ENCODE data around the gene CD248. TPM values are rescaled to one million over a fixed set of nuclear protein-coding genes. Genes with fewer than 3 reads are reported as not detected.
A peak's percentile ranks its signal among the peaks of the same experiment; 100 is the strongest.
"Not testable (repeated sequence)": the region's sequence is repeated elsewhere in the genome, so short reads cannot be mapped to it uniquely, and the experiment has no call there.

The CD248 gene
- total RNA-seq, 1 donor from 2014 or later: 26.7 TPM

DNA sequence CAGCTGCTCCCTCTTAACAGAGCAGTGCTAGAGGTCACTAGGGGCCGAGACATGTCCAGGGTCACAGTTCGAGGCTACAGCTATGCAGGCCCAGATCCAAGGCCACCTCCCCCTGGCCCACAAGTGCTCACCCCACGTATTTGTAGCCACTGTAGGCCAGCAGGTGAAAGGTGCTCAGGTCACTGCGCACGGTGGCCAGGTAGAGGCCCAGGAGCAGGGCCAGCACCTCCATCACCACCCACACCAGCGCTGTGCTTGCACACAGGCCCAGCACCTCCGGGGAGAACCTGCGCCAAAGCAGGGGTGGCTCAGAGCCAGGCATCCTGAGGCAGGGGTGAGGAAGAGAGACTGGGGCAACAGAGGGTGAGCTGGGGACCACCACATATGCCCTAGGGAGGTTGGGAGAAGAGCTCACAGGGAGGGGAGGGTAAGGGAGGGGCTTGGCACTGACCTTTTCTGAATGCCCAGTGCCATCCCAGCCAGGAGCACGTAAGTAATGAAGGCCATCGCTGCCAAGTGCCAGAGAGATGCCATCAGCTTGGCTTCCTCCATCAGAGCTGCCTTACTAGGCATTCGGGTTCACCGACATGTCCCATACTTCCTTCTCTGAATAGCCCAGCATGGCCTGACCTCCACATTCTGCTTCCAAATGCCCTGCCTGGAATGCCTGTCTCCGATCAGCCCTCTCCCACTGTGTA lies 31.4 kb downstream of the CD248 start:
- intact Hi-C loops (cut with DNase I): no loop called here
- DNase-seq (ENCODE audit: missing footprints) (no peak), ATAC-seq (no peak)

DNA sequence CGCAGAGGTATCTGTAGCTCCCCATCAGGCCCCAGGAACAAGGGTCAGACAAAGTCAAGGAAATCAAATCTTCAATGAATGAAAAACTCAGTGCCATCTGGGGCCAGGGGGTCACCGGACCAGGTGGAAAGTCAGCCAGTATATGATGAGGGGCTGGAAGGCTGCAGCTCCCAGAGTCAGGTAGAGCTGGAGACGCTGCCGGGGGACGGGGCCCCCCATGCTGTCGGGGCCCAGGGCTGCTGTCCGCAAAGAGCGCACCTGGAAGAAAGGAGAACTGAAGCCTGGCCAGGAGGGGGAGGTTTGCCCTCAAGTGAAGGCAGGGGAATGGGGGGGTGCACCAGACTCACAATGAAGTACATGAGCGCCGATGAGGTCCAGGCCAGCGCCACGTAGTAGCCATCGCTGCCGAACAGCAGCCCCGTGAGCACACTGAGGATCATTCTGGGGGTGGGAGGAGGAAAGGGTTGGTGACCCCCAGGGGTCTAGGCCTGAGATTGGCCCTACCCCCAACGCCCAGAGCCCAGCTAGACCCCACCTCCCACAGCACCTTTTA lies 32.2 kb downstream of the CD248 start:
- intact Hi-C loops (cut with DNase I): no loop called here
- ATAC-seq (no peak), DNase-seq (ENCODE audit: missing footprints) (no peak)

DNA sequence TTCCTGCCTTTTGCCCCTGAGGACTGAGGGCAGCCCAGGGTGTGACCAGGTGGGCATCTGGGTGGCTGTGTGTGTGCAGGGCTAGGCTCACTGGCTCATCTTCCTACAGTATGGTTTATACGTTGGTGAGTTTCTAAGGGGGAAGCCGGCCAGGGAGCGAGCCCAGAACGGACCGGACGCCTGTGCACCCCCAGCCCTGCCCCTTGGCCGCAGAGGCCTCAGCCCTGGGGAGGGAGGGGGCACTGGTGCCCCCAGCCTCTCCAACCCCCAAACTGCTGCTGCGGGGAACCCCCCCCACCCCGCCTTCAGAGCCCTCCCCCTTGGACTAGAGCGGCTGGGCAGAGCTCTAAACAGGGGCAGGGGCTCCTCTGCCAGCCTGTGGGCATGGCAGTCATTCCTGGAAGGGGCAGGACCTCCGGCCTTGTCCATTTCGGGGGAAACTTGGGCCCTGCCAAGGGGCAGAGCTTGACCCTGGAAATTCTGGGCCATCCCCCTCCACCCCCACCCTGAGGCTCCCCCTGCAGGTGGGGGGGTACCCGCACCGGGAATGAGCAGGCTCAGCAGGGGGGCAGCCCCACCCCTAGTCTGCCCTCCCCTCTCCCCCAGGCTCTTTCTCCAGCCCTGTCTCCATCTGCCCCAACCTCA lies 33.3 kb downstream of the CD248 start:
- DNase-seq (ENCODE audit: missing footprints): no peak

DNA sequence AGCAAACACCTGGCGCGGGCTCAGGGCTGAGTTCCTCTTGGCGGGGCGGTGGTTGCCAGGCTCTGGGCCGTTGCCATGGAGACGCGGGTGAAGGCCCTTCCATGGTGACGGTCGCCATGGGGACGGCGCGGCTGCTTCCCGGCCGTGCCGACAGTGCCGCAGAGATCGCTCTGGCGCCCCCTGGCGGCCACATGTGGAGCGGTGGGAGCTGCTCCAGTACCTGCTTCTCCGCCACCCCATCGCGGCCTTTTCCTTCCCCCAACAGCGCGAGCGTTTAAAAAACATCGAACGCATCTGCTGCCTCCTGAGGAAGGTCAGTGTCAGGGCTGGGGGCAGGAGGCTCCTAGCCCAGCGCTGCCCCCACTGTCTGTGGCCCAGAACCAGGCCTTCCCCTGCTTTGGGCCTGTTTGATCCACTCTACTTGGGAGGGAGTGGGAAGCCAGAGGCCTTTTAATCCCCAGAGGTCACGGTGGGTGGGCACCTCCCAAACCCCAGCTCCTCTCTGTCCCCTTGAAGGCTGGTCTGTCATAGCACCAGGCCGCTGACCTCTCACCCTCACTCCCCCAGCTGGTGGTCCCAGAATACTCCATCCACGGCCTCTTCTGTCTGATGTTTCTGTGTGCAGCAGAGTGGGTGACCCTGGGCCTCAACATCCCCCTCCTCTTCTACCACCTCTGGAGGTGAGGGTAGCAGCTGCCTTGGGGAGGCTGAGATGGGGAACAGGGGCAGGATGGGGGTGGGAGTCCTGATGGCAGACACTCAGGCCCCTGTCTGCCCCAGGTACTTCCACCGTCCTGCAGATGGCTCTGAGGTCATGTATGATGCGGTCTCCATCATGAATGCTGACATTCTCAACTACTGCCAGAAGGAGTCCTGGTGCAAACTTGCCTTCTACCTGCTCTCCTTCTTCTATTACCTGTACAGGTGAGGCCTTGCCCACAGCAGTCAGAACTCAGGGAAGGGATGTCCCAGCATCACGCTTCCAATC lies 34.1 kb downstream of the CD248 start:
- ATAC-seq (peak; percentile 84), DNase-seq (ENCODE audit: missing footprints) (peak; percentile 99)
- intact Hi-C loops (cut with DNase I): loop anchor here (1.0 kb wide), 1 partner anchor 60 kb away; no protein-coding TSS in a partner anchor

More for the DNA sequence above, 33.3 kb downstream of the CD248 start:
- no peak for ATAC-seq
- intact Hi-C loops (cut with DNase I): no loop called here

DNA sequence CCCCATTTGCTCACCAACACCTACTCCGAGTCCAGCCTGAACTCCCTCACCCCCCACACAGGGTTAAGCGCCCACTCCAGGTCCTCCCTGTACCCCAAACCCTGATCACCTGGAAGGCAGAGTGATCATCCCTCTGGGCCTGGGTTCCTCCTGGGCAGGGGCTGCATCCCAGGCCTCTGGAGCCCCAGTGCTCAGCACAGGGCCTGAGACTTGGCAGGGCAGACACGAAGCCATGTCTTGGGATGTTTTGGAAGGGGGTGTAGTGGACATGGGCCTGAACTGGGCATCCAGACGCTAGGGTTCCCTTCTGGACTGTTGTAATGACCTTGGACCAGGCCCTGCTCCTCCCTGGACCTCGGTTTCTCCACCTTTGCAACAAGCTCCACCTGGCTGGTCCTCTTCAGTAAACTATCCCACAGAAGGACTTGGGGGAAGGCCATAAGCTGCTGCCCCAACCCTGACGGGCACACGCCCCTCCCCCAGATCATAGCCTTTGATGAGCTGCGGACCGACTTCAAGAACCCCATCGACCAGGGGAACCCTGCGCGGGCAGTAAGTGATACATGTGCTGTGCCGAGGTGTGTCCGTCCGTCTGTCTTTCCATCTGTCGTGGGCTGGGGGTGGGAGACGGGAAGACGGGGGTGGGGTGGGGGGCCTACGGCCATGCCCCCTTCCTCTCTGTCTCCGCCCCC lies 34.9 kb downstream of the CD248 start:
- DNase-seq (ENCODE audit: missing footprints) (no peak), ATAC-seq (no peak)
- intact Hi-C loops (cut with DNase I): loop anchor here (1.0 kb wide), 1 partner anchor 60 kb away; no protein-coding TSS in a partner anchor

DNA sequence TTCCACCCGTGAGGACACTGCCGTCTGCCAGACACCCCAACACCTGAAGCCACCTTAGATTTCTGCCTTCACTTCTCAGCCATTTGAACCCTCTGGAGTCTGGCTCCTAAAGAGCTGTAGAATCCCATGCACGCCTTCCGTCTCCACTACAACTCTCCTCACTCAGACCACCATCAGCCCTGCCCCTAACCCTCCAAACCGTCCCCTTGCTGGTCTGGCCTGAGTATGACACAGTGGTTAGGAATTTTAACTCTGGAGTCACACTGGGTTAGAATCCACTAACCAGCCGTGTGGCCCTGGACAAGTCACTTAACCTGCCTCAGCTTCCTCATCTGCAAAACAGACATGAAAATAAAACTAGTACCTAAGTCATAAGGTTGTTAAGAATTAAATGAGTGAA lies 35.8 kb downstream of the CD248 start:
- ATAC-seq: no peak
- DNase-seq (ENCODE audit: missing footprints): no peak
- intact Hi-C loops (cut with DNase I): no loop called here

DNA sequence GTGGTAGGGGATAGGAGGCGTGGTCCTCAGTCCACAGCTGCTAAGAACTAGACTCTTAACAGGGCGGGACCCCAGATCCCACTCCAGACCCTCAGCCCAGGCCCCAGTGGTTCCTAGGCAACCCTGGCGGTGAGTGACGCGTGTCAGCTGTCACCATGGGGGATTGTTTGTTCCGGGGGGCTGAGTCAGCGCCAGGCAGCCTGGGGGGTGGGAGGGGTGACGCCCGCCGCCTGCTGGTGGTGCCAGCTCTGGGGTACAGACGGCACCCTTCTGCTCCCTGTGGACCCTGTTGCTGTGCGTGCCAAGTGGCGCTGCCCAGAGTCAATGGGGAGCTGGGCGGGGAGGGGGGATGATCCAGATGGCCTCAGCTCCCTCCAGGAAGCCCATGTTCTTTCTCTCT lies 36.4 kb downstream of the CD248 start:
- intact Hi-C loops (cut with DNase I): no loop called here
- ATAC-seq (no peak), DNase-seq (ENCODE audit: missing footprints) (no peak)

DNA sequence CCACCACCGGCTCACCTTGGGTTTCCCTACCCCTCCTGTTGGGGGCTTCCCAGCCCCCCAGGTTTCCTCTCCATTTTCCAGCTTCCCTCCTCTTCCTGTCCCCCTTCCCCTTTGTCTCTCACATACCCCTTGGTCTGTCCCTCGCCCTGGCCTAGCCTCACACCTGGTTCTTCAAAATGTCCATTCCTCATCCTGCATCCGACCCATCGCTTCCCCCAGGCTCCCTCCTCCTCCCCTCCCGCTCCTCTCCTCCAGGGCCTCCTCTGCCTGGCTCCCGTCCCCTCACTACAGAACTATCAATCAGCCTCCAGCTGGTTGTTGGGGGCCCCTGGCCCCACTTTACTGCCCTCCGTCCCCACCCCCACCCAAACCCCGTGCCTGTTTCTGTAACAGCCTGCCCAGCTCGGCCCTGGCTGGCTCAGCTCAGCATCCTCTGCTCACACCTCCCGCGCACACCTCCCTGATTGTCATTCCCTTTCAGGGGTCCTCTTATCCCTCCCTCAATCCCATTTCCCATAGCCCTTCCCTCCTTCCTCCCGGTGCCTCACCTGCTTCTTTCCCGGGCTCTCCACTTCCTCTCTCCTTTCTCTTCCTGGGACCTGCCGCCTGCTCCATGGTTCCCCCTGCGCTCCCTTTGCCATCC lies 37.6 kb downstream of the CD248 start:
- DNase-seq (ENCODE audit: missing footprints) (no peak), ATAC-seq (no peak)
- intact Hi-C loops (cut with DNase I): no loop called here

DNA sequence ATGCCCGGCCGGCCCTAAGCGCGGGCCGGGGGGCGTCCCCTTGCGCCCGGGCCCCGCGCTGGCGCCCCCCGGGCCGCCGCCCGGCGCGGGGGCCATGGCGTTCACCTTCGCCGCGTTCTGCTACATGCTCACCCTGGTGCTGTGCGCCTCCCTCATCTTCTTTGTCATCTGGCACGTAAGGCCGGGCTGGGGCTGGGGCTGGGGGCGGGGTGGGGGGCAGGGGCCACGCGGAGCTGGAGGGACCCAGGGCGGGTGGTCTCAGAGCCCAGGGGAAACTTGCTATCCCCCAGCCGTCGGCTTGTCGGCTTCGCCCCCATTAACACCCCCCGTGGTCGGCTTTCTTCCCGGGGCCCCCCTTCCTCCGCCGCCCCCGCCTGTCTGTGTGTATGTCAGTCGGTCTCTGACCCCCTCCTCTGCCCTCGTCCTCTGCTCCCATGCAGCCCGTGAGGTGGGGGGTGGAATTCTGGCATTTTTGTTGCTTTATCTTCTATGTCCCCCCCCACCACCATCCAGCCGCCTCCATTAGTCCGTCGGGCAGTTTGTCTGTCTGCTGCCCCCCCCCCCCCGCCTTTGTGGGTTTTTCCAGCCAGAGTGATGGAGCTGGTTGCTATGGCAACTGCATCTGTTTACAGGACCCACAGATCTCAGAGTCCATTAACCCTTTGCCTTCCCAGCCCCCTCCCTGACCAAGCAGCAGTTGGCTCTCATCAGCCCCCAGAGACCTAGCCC lies 38.3 kb downstream of the CD248 start:
- intact Hi-C loops (cut with DNase I): no loop called here
- no peak for DNase-seq (ENCODE audit: missing footprints)
- ATAC-seq: no peak

DNA sequence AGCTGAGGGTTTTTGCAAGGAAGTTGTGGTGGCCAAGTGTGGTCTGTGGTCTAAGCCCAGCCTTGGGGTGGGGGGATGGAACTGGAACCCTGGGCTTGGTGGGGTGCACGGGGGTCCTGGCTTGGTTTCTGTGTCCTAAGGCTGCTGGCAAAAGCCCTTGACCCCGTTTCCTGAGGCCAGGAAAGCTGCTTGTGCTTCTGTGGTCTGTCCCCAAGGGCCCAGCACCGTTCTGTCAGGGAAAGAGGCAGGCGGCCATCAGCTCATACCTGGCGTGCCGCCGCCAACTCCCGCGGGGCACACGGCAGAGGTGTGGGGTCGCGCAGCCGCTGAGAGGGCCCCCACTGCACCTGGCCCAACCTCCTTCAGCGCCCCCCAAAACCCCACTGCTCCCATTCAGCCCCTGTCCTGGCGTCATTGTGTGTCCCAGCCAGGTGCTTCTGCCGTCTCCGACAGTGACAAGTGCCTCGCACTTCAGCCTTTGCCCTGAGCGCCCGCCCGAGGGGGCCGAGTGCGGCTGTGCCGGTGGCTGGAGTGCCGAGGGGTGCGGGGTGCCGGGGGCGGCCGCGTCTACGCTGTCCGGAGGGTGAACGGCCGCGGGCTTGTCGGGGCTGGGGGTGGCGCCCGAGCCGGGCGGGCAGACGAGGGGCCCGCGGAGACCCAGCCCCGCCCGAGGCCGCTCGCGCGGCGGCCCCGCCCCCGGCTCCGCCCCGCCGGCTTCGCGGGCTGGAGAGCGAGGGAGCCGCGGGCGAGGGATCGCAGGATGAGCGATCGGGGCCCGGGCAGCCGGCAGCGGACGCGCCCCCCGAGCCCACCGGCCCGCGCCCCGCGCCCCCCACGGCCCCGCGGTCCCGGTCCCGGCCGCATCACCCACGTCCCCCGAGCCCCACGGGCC lies 39.1 kb downstream of the CD248 start, which contains the start of gene CNIH2:
Gene CNIH2 (plus strand): TSS at position 705 of the 892 bp plus-strand sequence. CDS start 282 bp downstream, outside the sequence.
- peak; percentile 12 for ATAC-seq
- DNase-seq (ENCODE audit: missing footprints): no peak
- intact Hi-C loops (cut with DNase I): no loop called here

DNA sequence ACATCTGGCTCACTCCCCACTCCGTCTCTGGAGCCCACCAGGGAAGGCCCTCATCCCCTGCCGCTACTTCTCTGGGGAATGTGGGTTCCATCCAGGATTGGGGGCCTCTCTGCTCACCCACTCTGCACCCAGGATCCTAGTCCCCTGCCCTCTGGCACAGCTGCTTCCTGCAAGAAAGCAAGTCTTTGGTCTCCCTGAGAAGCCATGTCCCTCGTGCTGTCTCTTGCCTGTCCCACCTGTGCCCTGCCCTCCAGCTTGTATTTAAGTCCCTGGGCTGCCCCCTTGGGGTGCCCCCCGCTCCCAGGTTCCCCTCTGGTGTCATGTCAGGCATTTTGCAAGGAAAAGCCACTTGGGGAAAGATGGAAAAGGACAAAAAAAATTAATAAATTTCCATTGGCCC lies 39.8 kb downstream of the CD248 start:
- ATAC-seq; DNase-seq (ENCODE audit: missing footprints); intact Hi-C loops (cut with DNase I): not testable (repeated sequence)

DNA sequence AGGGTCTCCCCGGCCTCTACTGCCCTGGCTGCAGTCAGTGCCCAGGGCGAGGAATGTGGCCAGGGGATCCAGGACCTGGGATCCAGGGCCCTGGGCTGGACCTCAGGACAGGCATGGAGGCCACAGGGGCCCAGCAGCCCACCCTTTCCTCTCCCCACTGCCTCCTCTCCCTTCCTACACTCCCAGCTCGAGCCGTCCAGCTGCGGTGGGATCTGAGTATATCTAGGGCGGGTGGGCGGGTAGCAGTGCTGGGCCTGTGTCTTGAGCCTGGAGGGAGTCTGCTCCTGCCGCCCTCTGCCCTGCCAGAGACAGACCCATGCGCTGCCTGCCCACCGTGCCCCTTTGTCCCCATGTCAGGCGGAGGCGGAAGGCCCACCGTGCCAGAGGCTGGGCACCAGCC lies 40.2 kb downstream of the CD248 start:
- intact Hi-C loops (cut with DNase I); DNase-seq (ENCODE audit: missing footprints); ATAC-seq: not testable (repeated sequence)

DNA sequence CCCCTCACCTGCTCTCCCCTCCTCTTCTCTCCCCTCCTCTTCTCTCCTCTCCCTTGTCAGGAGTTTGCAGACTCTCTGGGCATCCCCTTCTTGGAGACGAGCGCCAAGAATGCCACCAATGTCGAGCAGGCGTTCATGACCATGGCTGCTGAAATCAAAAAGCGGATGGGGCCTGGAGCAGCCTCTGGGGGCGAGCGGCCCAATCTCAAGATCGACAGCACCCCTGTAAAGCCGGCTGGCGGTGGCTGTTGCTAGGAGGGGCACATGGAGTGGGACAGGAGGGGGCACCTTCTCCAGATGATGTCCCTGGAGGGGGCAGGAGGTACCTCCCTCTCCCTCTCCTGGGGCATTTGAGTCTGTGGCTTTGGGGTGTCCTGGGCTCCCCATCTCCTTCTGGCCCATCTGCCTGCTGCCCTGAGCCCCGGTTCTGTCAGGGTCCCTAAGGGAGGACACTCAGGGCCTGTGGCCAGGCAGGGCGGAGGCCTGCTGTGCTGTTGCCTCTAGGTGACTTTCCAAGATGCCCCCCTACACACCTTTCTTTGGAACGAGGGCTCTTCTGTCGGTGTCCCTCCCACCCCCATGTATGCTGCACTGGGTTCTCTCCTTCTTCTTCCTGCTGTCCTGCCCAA lies 40.7 kb downstream of the CD248 start:
- no peak for DNase-seq (ENCODE audit: missing footprints)
- no peak for ATAC-seq
- intact Hi-C loops (cut with DNase I): no loop called here

DNA sequence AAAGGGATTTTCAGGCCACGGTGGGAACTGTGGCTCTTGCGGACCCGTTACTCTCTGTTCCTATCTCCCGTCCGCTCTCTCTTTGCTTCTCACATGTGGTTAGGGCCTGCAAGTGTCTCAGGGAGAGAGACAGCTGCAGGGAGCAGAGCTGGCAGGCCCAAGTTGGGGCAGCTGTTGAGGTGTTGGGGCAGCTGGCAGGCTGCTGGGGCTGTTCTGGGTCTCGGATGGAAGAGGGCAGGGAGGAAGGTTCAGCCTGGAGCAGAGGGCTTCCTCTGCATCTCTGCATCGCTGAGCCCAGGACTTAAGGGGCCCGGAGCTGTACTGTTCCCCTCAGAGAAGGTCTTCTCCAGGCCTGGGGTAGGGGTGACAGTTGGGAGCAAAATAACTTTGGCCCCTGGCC lies 41.4 kb downstream of the CD248 start:
- ATAC-seq (no peak), DNase-seq (ENCODE audit: missing footprints) (no peak)
- intact Hi-C loops (cut with DNase I): no loop called here

DNA sequence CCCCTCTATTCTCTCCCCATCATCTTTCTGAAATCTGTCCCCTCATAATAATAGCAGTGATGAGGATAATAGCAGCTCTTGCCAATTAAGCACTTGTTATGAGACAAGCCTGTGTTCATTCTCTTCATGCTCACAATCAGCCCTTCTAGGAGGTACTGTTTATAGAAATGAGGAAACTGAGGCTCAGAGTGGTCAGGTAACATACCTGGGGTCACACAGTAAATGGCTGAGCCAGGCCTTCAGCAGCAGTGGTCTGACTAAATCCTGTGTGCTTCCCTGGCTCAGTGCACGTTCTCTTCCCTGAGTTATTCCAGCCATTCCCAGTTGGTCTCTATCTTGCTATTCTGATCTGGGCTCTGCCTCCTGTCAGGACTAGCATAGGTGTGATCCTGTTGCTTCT lies 42.6 kb downstream of the CD248 start:
- intact Hi-C loops (cut with DNase I): no loop called here
- ATAC-seq (no peak), DNase-seq (ENCODE audit: missing footprints) (no peak)

DNA sequence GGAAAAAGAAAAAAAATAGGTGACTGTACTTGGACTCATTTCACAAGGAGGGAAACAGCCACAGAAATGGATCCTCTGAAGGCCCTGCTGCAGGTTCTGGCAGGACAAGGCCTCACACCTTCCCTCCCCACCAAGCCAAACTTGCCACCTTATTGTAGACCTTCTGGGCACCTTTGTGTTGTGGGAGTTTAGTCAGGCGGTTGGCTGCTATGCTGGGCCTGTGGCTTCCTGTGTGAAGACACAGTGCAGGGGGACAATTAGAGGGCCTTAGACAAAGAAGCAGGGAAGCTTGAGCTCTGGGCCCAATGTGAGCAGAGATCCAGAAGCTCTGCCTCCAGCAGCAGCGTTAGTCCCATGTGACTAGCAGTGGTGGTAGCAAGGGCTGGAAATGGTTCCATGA lies 44.2 kb downstream of the CD248 start:
- intact Hi-C loops (cut with DNase I): no loop called here
- DNase-seq (ENCODE audit: missing footprints) (no peak), ATAC-seq (no peak)
